ENCODE results near the gene POLR1C.

The POLR1C gene

GRCh38 chr6:43508481-43509141 lies 8.3 kb upstream of the POLR1C start:
- no peaks in the 10 kb centered on the region for H3K9me3 ChIP-seq
- no peak overlapping the region for H3K27ac ChIP-seq
- TF ChIP-seq CTCF (IDR thresholded peaks at IDR 0.05): no peak
- no peaks in the 10 kb centered on the region for H3K27me3 ChIP-seq
- peak overlapping the region in 1 of 2 donors; percentile 61 for H3K4me3 ChIP-seq
- peaks cover 0 to 35% (median 22%) of the 10 kb centered on the region in 4 donors for H3K4me1 ChIP-seq
- peaks cover 32 to 53% (median 46%) of the 10 kb centered on the region in 3 donors for H3K36me3 ChIP-seq
- intact Hi-C loops (cut with DNase I; ENCODE audit: low total_unique reads): loop anchor here (10.0 kb wide), 2 partner anchors 144 to 244 kb away; partner anchors contain the start of gene ZNF318
- DNase-seq: no peak

GRCh38 chr6:43509142-43509983 lies 7.5 kb upstream of the POLR1C start:
- no peak for DNase-seq
- Histone ChIP-seq H3K4me1 (peaks cover 0 to 37% (median 22%) of the 10 kb centered on the region in 4 donors), H3K27ac (peak overlapping the region; percentile 35 to 51), H3K4me3 (peak overlapping the region; percentile 61 to 75), H3K36me3 (peaks cover 31 to 53% (median 46%) of the 10 kb centered on the region in 3 donors), H3K27me3 (no peaks in the 10 kb centered on the region), H3K9me3 (no peaks in the 10 kb centered on the region)
- TF ChIP-seq CTCF (IDR thresholded peaks at IDR 0.05): no peak
- intact Hi-C loops (cut with DNase I; ENCODE audit: low total_unique reads): loop anchor here (10.0 kb wide), 2 partner anchors 145 to 245 kb away; partner anchors contain the start of gene ZNF318

- H3K4me1 ChIP-seq: peaks cover 0 to 45% (median 28%) of the 10 kb centered on the region in 4 donors
- intact Hi-C loops (cut with DNase I; ENCODE audit: low total_unique reads): loop anchor here (5.0 to 10.0 kb wide), 3 partner anchors 67 to 245 kb away; partner anchors contain the start of genes POLH, XPO5 and ZNF318
- H3K27me3 ChIP-seq: no peaks in the 10 kb centered on the region
- peak within 1 kb of the TSS; percentile 61 to 75 for H3K4me3 ChIP-seq
- peaks cover 31 to 50% (median 38%) of the 10 kb centered on the region in 3 donors for H3K36me3 ChIP-seq
- peak; percentile 78 to 93 for DNase-seq
- H3K27ac ChIP-seq: peak within 1 kb of the TSS; percentile 35 to 51
- no peak for TF ChIP-seq CTCF (IDR thresholded peaks at IDR 0.05)
- H3K9me3 ChIP-seq: no peaks in the 10 kb centered on the region
Measured at GRCh38 chr6:43509984-43510826, 6.7 kb upstream of the POLR1C start, which contains the start of gene LRRC73. Gene LRRC73, minus strand, starts transcription at chr6:43510346. Its CDS starts 561 bp downstream, at chr6:43509785.

GRCh38 chr6:43510827-43511163 lies 6.1 kb upstream of the POLR1C start:
- no peak for TF ChIP-seq CTCF (IDR thresholded peaks at IDR 0.05)
- Histone ChIP-seq H3K4me1 (peaks cover 0 to 51% (median 34%) of the 10 kb centered on the region in 4 donors), H3K27me3 (no peaks in the 10 kb centered on the region), H3K4me3 (peak overlapping the region; percentile 61 to 75), H3K9me3 (no peaks in the 10 kb centered on the region), H3K36me3 (peaks cover 29 to 49% (median 32%) of the 10 kb centered on the region in 3 donors), H3K27ac (peak overlapping the region; percentile 35 to 51)
- intact Hi-C loops (cut with DNase I; ENCODE audit: low total_unique reads): loop anchor here (5.0 kb wide), 1 partner anchor 67 kb away; the partner anchor contains the start of genes POLH and XPO5
- DNase-seq: no peak

Data from tibial artery (tissue), 4 donors.